Stimulated activated CD4-positive, alpha-beta T cell treated with anti-CD3 and anti-CD28 coated beads, Interleukin-15, amount 100 ng/mL, for 1 hour (primary cell): ENCODE measurements around the gene CCDC93.
A peak's percentile ranks its signal among the peaks of the same experiment; 100 is the strongest.
"Not testable (repeated sequence)": the region's sequence is repeated elsewhere in the genome, so short reads cannot be mapped to it uniquely, and the experiment has no call there.

ENCODE experiments used
- DNase-seq, 2 donors: peaks; one replicate each; pipeline ENCODE4 v3.0.0-alpha.2; 2020; ENCODE audit warnings: low read depth in 1 of 2, low spot score in 1 of 2

Gene CCDC93

DNA sequence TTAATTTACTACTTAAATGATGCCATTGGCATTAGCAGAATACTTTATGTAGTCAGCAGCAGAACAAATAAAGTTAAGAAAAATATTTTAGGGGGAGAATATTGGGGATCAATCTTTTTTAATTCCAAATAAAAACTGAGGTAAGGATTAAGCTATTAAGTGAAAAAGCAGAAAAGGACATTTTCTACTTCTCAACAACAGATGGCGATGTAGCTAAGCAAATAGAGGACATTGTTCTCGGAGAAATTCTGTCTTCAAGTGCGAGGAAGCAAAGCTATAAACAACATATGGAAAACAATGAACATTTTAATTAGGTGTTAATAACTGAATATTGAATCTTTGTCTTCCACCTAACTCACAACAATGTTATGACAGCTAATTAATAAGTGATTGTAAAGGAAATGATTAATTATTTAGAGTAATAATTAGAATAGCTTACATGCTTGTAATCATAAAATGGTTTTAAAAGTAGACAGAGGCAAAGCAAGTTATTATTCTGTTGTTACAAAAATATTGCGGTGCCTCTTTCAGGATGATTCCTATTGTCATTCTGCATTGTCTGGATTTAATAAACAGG is 32.9 kb upstream of the CCDC93 start:
- DNase-seq = no peak

DNA sequence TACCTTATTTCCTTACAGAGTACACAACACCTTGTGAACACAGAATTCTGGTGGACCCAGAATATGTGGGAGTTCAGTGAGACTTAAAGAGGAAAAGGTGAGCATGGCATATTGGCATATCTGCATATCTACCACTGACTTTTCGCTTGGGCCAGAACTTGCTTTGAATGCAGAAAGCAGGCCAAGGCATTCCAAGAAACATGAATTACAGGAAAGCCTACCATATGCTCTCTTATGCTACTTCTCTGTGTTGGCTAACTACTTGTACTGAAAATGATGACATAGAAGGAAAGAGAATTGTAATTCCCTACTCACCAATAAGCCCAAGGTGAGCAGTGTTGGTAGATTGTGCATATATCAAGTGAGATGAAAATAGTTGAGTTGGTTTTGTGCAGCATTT is 31.4 kb upstream of the CCDC93 start:
- no peak for DNase-seq

DNA sequence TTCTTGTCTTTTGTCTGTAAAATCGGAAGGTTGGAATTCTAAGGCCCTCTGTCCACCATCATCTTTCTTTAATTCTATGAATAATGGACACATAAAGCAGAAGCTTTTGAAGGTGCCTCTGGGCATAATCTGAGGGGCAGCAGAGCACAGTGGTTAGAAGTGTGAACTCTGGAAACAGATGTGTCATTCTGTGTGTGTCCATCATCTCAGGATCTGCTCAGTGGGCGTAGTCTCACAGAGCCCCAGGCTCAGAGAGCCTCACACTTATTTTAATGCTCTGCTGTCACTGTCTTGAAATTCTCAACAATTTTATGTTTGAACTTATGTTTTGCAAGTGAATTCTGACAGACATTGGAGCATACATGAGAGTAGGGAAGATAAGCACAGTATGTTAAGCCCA is 31.0 kb upstream of the CCDC93 start:
- DNase-seq = no peak

DNA sequence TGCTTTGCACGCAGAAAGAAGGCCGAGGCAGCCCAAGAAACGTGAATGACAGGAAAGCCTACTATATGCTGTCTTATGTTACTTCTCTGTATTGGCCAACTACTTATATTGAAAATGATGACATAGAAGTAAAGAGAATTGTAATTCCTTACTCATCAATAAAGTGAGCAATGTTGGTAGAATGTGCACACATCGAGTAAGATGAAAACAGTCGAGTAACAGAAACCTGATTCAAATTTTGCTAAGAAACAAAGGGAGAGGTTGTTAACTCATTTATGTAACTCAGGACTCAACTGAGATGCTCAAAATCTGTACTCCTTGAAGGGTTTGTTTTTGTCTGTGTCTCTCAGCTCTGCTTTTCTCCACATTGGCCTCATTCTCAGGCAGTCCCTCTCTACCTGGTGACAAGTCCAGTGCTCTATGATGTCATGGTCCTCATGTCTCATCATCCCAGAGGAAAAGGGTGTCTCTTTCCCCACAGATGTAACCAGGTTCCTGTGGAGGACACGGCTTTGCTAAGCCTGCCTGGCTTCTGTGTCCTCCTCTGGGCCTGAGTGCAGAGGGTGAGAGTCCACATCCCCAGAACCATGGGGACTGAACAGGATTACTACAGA is 30.3 kb upstream of the CCDC93 start:
- DNase-seq = no peak

DNA sequence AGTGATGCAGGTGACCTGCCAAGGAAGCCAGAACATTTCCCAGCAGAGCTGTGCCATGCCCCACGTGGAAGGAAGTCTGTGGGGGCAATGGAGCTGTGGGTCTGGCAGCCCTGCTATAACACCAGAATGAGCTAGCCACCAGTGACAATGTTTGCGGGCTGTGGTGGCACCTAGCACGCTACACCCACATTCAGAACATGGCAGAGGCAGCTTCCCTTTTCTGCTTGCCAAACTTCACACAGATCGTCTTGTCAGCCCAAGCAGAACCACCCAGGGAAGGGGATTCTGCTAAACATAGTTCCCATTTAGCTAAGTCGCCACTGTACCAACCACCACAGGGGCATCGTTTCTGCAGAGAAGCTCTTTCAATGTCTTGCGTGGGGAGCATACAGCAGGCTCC is 27.0 kb upstream of the CCDC93 start:
- no peak for DNase-seq

DNA sequence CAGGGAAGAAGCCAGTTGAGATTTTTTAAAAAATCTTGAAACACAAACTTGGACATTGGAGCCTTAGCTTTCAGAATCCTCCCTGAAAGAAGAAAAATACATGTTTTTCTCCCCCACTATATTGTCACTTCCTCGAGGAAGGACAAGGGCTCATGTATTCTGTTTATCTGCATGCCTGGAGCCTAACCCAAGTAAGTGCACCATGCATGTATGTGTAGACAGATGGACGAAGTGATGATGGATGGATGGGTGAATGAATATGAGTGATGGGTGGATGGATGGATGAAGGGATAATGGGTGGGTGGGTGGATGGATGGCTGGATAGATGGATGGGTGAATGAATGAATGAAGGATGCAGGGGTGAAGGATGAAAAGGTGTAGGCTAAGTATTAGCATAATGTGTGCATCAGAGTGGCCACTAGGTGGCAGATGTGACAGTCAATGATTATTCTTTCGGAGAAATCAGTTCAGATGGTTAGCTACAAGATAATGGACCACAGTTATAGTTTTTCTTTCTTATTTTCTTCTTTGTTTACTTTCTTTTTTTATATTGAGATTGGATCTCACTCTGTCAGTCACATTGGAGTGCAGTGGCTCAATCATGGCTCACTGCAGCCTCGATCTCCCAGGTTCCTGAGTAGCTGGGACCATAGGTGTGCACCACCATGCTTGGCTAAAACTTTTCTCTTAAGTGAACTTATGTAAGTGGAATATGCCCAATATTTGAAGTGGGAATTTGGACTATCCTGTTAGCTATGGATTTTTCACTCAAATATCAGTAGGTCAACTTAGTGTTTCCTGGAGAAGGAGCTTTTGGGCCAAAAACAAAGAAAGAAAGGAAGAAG is 18.5 kb upstream of the CCDC93 start:
- DNase-seq = no peak

DNA sequence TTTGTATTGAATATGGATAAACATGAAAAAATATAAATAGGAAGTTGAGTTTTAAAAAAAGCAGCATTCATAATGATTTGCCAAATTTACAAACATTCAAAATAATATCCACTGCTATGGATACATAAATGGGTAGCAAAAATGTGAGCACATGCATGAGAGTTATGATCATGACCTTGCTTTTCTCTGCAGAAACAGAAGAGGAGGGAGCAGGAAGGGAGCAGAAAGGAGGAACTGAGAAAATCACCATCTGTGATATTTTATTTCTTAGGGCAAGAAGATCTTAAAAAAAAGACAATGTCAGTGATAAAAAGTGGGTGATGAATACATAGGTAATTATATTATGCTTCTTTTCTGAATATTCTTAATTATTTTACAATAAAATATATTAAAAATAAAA is 17.7 kb upstream of the CCDC93 start:
- DNase-seq = no peak

DNA sequence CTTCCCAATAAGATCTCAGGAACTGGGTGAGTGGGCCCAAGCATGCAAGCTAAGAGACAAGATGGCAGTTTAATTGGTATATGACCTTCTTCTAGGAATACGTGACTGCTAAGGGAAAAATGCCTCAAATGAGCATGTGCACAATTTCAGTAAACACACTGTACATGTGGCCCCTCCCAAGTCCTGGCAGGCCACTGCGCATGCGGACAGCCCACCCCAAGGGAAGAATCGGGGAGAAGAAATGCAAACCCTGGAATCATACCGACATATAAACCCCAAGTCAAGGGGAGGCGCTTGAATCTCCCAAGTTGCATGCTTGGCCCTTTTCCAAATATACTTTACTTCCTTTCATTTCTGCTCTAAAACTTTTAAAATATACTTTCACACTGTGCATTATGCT is 15.2 kb upstream of the CCDC93 start:
- no peak for DNase-seq

DNA sequence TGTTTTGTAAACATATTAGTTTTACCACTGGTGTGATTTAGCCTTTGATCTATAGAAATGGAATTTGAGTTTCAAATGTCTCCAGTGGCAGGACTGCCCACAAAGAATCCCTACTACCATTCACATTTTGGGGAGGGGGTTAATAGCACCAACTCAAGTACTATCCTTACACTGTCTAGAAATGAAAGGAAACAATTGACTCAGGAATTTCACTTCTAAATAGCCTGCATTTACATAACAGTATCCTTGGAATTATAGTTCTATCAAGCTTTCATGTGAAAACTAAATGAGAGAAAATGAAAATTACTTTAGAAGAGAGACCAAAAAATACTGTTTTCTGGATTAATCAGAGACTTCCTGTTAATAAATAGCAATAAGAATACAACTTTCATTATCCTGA is 7.5 kb upstream of the CCDC93 start:
- DNase-seq = no peak

DNA sequence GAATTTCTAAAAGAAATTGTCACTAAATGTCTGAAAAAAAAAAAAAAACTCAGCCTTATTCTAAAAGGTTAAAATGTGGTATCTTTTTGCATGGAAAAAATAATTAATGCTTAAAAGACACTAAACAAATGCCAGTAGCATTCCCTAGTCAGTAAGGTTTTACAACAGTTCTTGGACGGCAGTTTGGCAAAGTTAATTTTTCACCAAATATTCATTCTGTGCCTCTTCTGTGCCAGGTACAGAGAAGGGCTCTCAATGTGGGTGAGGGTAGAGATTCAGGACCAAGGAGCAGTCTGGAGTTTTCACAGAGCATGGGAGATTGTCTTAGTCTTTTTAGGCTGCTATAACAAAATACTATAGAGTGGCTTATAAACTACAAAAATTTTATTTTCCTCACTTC is 6.0 kb upstream of the CCDC93 start:
- DNase-seq = no peak

DNA sequence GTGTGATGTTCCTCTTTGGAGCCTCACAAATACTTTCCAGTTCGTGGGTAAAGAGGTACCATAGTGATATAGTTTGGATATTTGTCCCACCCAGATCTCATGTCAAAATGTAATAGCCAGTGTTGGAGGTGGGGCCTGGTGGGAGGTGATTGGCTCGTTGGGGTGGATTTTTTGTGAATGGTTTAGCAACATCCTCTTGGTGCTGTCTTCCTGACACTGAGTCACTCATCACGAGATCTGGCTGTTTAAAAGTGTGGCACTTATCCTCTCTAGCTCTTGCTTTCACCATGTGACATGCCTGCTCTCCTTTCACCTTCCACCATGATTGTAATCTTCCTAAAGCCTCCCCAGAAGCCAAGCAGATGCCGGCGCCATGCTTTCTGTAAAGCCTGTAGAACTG is 3.0 kb upstream of the CCDC93 start:
- DNase-seq = no peak

DNA sequence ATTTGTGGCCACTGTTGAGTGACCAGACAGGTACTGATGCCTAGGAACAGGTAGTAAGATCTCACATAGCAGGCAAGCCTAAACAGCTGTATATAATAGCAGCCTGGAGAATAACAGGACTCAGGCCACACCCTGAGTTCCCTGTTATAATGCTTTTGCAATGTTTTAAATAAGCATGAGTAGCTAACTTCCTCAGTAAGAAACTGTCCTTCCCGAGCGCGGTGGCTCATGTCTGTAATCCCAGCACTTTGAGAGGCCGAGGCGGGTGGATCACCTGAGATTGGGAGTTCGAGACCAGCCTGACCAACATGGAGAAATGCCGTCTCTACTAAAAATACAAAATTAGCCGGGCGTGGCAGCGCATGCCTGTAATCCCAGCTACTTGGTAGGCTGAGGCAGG is 1.9 kb upstream of the CCDC93 start:
- not testable (repeated sequence) for DNase-seq

DNA sequence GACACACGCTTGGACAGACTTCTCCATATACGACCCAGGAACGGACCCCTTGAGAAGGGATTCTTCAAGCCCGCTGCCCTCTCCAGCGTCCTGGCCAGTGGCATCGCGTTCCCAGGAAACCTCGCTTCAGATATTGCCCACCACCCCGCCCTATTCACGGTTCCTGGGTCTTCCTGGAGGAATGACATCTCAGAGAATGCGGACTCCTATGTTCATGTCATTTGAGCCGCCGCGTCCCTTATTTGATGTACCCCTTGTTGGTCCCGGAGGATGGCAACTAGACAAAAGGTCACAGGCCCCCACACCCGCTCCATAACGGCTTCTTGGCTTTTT is 588 bp upstream of the CCDC93 start:
- DNase-seq = no peak

DNA sequence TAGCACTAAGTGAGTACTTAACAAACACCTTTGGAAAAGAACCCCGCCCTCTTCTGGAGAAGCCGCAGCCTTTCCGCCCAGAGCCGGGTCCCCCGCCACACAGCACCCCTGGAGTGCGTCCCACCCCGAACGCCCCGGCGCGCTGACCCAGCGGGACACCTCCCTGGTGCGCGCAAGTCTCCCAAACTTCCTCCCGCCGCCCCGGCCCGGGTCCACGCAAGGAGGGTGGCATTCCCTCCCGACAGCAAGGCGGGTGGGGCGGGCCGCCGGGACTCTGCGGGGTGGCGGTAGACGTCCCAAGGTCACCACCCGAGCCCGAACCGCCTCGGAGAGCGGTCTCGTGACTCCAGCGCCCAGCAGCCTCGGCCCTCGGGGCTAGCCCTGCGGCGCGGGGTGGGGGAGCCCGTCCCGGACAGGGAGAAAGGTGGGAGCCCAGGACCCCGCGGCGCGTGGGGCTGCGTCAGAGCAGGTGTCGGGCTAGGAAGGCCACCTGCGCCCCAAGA is 598 bp downstream of the CCDC93 start:
- peak; percentile 11 to 16 for DNase-seq

DNA sequence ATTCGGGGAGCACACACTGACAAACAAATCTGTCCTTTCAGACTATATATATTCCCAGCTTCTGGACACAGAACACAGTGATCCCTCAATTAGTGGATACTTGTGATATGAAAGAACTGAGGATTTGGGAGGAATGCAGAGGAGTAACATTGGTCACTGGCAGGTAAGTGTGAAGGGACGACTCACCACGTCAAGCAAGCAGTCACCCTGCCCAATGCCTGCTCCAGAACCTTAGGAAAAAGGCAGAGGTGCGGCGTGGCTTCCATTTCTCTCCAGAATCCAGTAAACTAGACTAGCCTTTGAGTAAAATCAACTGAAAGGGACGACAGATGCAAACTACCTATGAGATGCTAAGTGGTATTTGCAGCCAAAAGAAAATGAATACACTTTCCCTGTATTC is 1.1 kb downstream of the CCDC93 start:
- no peak for DNase-seq

DNA sequence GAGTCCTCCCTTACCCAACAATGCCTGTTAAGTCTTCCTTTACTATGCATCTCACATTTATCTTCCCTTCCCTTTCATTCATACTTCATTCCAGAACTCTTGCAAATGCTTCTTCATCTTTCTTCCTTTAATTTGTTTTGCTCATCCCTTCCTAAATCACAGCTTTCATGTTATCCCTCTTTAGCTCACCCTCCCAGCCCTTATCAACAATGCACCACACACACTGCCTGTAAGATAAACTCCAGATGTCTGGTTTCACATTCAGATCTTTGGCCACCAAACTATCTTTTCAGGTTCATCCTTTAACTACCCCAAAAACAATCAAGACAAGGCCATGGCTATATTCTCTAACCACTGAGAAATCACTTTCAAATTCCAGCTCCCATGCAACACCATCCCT is 3.4 kb downstream of the CCDC93 start:
- DNase-seq = no peak

DNA sequence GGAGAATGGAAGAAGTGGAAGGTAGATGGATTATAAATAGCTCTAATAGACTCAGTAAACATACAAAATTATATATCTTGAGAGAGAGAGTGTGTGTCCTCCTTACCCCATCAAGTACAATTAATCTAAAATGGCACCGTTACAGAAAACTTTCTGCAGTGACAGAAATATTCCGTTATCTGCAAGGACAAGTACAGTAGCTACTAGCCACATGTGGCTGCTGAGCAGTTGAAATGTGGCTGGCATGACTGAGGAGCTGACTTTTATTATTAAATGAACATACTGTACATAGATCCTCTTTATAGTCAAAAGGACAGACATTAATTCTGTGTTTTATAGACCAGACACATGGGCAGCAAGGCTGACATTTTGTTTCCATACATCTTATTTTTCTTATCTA is 7.0 kb downstream of the CCDC93 start:
- no peak for DNase-seq

DNA sequence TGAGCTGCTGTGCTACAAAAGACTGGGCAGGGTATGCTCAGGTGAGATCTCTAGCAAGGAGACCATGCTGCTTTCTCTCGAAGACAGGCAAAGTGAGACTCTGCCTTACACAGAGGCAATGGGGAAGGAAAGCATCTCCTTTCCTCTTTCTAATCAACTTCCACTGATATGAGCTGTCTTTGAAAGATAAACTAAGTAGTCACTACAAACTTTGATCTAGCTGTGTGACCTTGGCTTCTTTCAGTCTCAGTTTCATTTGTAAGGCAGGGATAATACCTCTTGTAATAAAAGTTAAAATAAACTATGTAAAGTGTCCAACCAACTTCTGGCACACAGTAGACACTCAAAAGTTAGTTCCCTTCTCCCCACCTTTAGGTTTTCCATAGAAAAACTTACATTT is 7.5 kb downstream of the CCDC93 start:
- DNase-seq = no peak

DNA sequence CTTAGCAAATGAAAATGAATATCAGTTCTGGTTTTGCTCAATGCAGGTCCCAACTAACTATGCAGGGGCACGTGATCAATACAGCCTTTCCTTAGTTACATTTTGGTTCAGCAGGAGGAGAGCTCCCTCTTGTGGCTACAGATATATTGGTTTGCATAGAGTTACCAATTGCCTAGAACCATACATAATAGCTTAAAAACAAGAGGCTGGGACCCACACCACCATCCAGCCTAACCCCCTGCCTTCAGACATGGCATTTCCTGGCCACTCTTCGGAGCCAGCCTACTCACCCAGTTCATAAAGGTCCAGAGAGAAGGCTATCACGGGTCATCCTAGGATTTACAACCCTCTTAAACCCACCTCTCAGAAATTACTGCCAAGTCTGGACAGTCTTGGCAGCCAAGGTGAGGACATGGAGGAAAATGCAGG is 10.5 kb downstream of the CCDC93 start:
- no peak for DNase-seq

DNA sequence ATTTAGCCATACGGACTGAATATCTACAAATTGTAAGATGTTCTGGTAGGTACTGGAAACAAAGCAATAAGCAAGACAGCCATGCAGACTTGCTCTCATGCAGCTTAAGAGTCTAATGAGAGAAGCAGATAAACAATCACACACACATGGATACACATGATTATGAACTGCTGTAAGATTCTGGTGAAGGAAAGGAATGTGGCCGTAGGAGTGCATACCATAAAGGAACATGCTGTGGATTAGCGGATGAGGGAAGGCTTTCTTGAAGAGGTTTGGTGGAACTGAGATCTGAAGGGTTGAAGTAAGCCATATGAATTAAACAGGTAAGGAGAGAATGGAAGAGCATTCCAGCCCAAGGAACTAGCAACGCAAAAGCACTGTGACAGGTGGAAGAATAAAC is 13.8 kb downstream of the CCDC93 start:
- no peak for DNase-seq

DNA sequence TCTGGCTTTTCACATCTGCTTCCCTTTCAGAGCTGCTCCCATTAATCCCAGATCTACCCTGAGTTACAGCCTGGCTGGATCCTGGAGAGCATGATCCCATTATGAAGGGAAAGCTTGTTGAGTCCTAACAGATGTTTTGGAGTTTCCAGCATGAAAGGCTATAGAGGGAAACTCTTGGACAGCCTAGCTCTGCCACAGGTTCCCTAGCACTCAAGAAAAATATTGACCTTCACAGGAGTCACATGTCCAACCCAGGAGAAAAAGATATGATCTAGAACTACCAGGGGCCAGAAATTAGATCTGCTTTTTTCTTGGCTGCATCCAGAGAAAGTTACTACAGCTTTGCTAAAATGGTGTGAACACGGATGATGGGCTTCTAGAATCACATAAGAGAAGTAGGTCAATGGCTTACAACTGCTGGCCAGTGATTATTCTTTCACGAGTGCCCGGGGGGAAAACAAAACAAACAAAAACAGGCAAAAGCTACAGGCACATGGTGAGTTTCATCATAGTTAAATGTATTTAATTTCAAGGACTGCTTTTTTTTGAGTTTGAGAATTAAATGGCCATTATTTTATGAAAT is 15.9 kb downstream of the CCDC93 start:
- DNase-seq = no peak

DNA sequence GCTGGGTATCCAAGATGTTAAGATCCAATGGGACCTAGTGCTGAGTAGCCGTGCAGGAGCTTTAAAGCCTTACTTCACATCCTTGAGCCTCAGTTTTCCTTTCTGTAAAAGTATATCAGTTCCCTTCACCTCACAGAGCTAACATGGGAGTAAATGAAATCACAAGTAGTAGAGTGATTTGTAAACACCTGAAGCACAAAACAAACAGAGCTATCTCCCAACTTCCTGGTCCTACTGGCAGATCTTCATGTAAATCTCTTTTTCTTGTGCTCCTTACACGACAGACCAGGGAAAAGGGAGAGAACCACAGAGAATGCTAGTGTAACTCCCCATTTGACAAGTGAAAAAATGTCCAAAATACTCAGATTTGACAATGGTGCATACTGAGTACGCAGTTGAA is 17.3 kb downstream of the CCDC93 start:
- no peak for DNase-seq
